Calu3 (cell line): ENCODE results near the gene VWA1. TPM values are rescaled to one million over a fixed set of nuclear protein-coding genes. Genes with fewer than 3 reads are reported as not detected.

Experiments
- BruUV-seq: library from RNA; stranded (reverse); fragments of 400-500 nt; replicated peaks from 2 replicates; lab custom pipeline; 2021; lab: Mats Ljungman, UMichigan
- CTCF ChIA-PET: fragments of 300-600 bp; sonication (Branson Sonifier 250); formaldehyde crosslinking; loops from one replicate; lab custom pipeline; 2022; ENCODE audit warnings: antibody characterized with exemption; lab: Charles Lee
- DNase-seq: peaks from one replicate; pipeline ENCODE4 v3.0.0; 2022
- H3K27ac Mint-ChIP-seq: one replicate; pipeline ENCODE4 v1.8.0; 2022; ENCODE audit warnings: mixed read lengths; ENCODE audit not compliant: unreplicated experiment
- H3K27me3 Mint-ChIP-seq: one replicate; pipeline ENCODE4 v1.8.0; 2022; ENCODE audit warnings: mixed read lengths; ENCODE audit not compliant: unreplicated experiment
- H3K36me3 Mint-ChIP-seq: one replicate; pipeline ENCODE4 v1.8.0; 2022; ENCODE audit warnings: mild to moderate bottlenecking, moderate library complexity, mixed read lengths; ENCODE audit not compliant: insufficient read depth, unreplicated experiment
- H3K4me1 Mint-ChIP-seq: one replicate; pipeline ENCODE4 v1.8.0; 2022; ENCODE audit warnings: mild to moderate bottlenecking, low read depth, mixed read lengths; ENCODE audit not compliant: unreplicated experiment
- H3K4me3 Mint-ChIP-seq: one replicate; pipeline ENCODE4 v1.8.0; 2022; ENCODE audit warnings: mild to moderate bottlenecking, low read depth, moderate library complexity, mixed read lengths; ENCODE audit not compliant: unreplicated experiment
- H3K9me3 Mint-ChIP-seq: one replicate; pipeline ENCODE4 v1.8.0; 2022; ENCODE audit warnings: low read depth, mixed read lengths; ENCODE audit not compliant: unreplicated experiment
- CTCF ChIP-seq: fragments of 200-600 bp; IDR thresholded peaks from one replicate; pipeline ENCODE4 v1.8.0; 2022; ENCODE audit warnings: antibody characterized with exemption; ENCODE audit not compliant: unreplicated experiment
- intact Hi-C: fragments of 100-400 bp; cut with micrococcal nuclease; formaldehyde crosslinking; loops from one replicate; pipeline ENCODE4 v1.10.0; 2022; ENCODE audit not compliant: unreplicated experiment
- total RNA-seq: library from RNA; stranded (reverse); gene quantifications from 2 replicates; pipeline ENCODE4 v1.2.3, GENCODE V29; 2022

VWA1 gene
- total RNA-seq, 1 experiment from 2014 or later, result 78.9 TPM

- Mint-ChIP-seq H3K36me3 (peaks cover 14% of the 10 kb centered on the region), H3K9me3 (no peaks in the 10 kb centered on the region), H3K4me3 (peak overlapping the region; percentile 18), H3K27me3 (no peaks in the 10 kb centered on the region), H3K4me1 (peaks cover 7% of the 10 kb centered on the region), H3K27ac (no peak overlapping the region)
- CTCF ChIA-PET, result no interaction called here
- DNase-seq, result no peak
- BruUV-seq, result TSS peak; percentile 93
- TF ChIP-seq CTCF, result no peak
- intact Hi-C loops, result no loop called here
These were observed 16.8 kb upstream of the VWA1 start for GRCh38 chr1:1418464-1419362.

GRCh38 chr1:1419363-1419812, 16.1 kb upstream of the VWA1 start:
- Mint-ChIP-seq H3K4me1 (peaks cover 7% of the 10 kb centered on the region), H3K36me3 (peaks cover 14% of the 10 kb centered on the region), H3K27me3 (no peaks in the 10 kb centered on the region), H3K9me3 (no peaks in the 10 kb centered on the region), H3K27ac (no peak overlapping the region), H3K4me3 (peak overlapping the region; percentile 18)
- intact Hi-C loops, result no loop called here
- no TSS peak for BruUV-seq
- CTCF ChIA-PET, result no interaction called here
- no peak for TF ChIP-seq CTCF
- DNase-seq, result no peak

GRCh38 chr1:1419813-1420653, 15.5 kb upstream of the VWA1 start:
- H3K27ac Mint-ChIP-seq, result no peak overlapping the region
- H3K36me3 Mint-ChIP-seq, result peaks cover 14% of the 10 kb centered on the region
- no peak for DNase-seq
- H3K9me3 Mint-ChIP-seq, result no peaks in the 10 kb centered on the region
- TF ChIP-seq CTCF, result no peak
- H3K27me3 Mint-ChIP-seq, result no peaks in the 10 kb centered on the region
- BruUV-seq, result no TSS peak
- CTCF ChIA-PET, result interaction anchor here (0.5 kb wide), 1 partner anchor 249 kb away, joined by 3 read pairs; no protein-coding TSS in a partner anchor
- peak overlapping the region; percentile 47 for H3K4me3 Mint-ChIP-seq
- intact Hi-C loops, result no loop called here
- peaks cover 7% of the 10 kb centered on the region for H3K4me1 Mint-ChIP-seq

GRCh38 chr1:1420654-1421141, 14.8 kb upstream of the VWA1 start:
- peaks cover 7% of the 10 kb centered on the region for H3K4me1 Mint-ChIP-seq
- H3K9me3 Mint-ChIP-seq, result no peaks in the 10 kb centered on the region
- no peak overlapping the region for H3K27ac Mint-ChIP-seq
- peak overlapping the region; percentile 47 for H3K4me3 Mint-ChIP-seq
- CTCF ChIA-PET, result interaction anchor here (0.5 kb wide), 1 partner anchor 249 kb away, joined by 3 read pairs; no protein-coding TSS in a partner anchor
- peaks cover 14% of the 10 kb centered on the region for H3K36me3 Mint-ChIP-seq
- intact Hi-C loops, result no loop called here
- BruUV-seq, result no TSS peak
- no peaks in the 10 kb centered on the region for H3K27me3 Mint-ChIP-seq
- no peak for TF ChIP-seq CTCF
- no peak for DNase-seq
